HepG2 (cell line): ENCODE data around the gene PIRT. TPM values are rescaled to one million over a fixed set of nuclear protein-coding genes. Genes with fewer than 3 reads are reported as not detected.

Experiments used
- ATF4 ChIP-seq, 2 experiments: fragments of 450-650 bp in 1 of 2; sonication (generic) in 1 of 2; formaldehyde crosslinking; IDR thresholded peaks; 2 replicates each; pipeline versions ENCODE4 v1.5.0 to v1.8.0; 2020 to 2022; ENCODE audit warnings: mild to moderate bottlenecking in 1 of 2, missing genetic modification reagents in 1 of 2
- CBX5 ChIP-seq: sonication (generic); formaldehyde crosslinking; IDR thresholded peaks from 2 replicates; pipeline ENCODE4 v1.4.0; 2020; ENCODE audit warnings: missing genetic modification reagents, borderline replicate concordance
- NAIF1 ChIP-seq: sonication (generic); formaldehyde crosslinking; IDR thresholded peaks from 2 replicates; pipeline ENCODE4 v1.5.0; 2020; ENCODE audit warnings: mild to moderate bottlenecking, missing genetic modification reagents, borderline replicate concordance
- NFIB ChIP-seq: sonication (generic); formaldehyde crosslinking; IDR thresholded peaks from 2 replicates; pipeline ENCODE4 v1.9.0; 2021; ENCODE audit warnings: missing genetic modification reagents, mild to moderate bottlenecking, borderline replicate concordance
- RNF219 ChIP-seq: sonication (generic); formaldehyde crosslinking; IDR thresholded peaks from 2 replicates; pipeline ENCODE4 v1.5.0; 2020; ENCODE audit warnings: mild to moderate bottlenecking, missing genetic modification reagents
- ZFYVE20 ChIP-seq: sonication (generic); formaldehyde crosslinking; IDR thresholded peaks from 2 replicates; pipeline ENCODE4 v1.8.0; 2023; ENCODE audit warnings: low read depth, mild to moderate bottlenecking, moderate library complexity, missing genetic modification reagents, borderline replicate concordance
- ZMYM2 ChIP-seq: sonication (generic); formaldehyde crosslinking; IDR thresholded peaks from 2 replicates; pipeline ENCODE4 v1.8.0; 2022; ENCODE audit warnings: mild to moderate bottlenecking, missing genetic modification reagents
- ZNF326 ChIP-seq: sonication (generic); formaldehyde crosslinking; IDR thresholded peaks from 2 replicates; pipeline ENCODE4 v1.4.0; 2020; ENCODE audit warnings: missing genetic modification reagents, borderline replicate concordance
- ZNF562 ChIP-seq: sonication (generic); formaldehyde crosslinking; IDR thresholded peaks from 2 replicates; pipeline ENCODE4 v1.8.0; 2022; ENCODE audit warnings: missing genetic modification reagents, borderline replicate concordance
- ZSCAN31 ChIP-seq: sonication (generic); formaldehyde crosslinking; IDR thresholded peaks from 2 replicates; pipeline ENCODE4 v1.5.0; 2020; ENCODE audit warnings: low read depth, mild to moderate bottlenecking, missing genetic modification reagents
- ZSCAN9 ChIP-seq: IDR thresholded peaks from 2 replicates; pipeline ENCODE4 v1.6.1; 2016; ENCODE audit warnings: borderline replicate concordance
- polyA plus RNA-seq, 8 experiments: library from polyadenylated mRNA; depleted of rRNA in 3 of 8; stranded (reverse) in 7 of 8; unstranded in 1 of 8; fragments of >200 nt; fragmentation: Illumina TruSeq in 4 of 8; extraction: Trizol in 4 of 8; gene quantifications; 2 replicates each; pipeline versions ENCODE4 v1.2.1 to v1.2.3, GENCODE V29; 2011 to 2016; ENCODE audit warnings: low read depth in 4 of 8, missing spikeins in 1 of 8, mixed read lengths in 1 of 8; ENCODE audit not compliant: insufficient read depth in 1 of 8
- total RNA-seq, 5 experiments: library from RNA; depleted of rRNA; stranded (reverse); fragments of >200 nt; fragmentation: Illumina TruSeq; extraction: Trizol; gene quantifications; 2 replicates each; pipeline ENCODE4 v1.2.3, GENCODE V29; 2016; ENCODE audit warnings: low read depth in 1 of 5
- TF ChIP-seq, protein P1 (sequence below): sonication (generic); formaldehyde crosslinking; IDR thresholded peaks from 2 replicates; pipeline ENCODE4 v1.4.0; 2020; ENCODE audit warnings: mild to moderate bottlenecking, missing genetic modification reagents
- TF ChIP-seq, protein P2 (sequence below): sonication (generic); formaldehyde crosslinking; IDR thresholded peaks from 2 replicates; pipeline ENCODE4 v1.8.1; 2023; ENCODE audit warnings: missing genetic modification reagents, inconsistent platforms, borderline replicate concordance

Gene PIRT
- total and polyA plus RNA-seq, 2 of the 13 experiments (the other 11 are each of a cell fraction or from before 2014, with no cell fraction given): not detected

DNA sequence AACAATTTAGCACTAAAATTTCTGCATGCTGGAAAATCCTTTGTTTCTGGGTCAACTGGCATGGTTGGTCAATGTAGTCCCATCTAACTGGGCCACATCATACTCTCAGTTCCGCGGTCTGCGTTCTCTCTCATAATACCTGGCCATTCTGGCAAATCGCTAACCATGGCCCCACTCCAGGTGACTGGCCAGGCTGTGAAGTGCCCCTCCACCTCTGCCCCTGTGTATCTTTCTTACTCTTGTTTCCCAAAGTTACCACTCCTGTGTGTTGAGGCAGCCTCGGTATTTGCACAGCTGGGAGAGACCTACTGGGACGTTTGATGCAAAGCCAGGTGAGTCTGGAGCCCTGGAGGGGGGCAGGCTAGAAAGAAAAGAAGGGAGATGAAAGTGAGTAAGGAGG lies 32.0 kb downstream of the PIRT start (continued):
- TF ChIP-seq RNF219 (CRISPR knock-in tag): no peak
- no peak for TF ChIP-seq ZNF562 (CRISPR knock-in tag)
- no peak for TF ChIP-seq CBX5 (CRISPR knock-in tag)
- TF ChIP-seq, protein P1, sequence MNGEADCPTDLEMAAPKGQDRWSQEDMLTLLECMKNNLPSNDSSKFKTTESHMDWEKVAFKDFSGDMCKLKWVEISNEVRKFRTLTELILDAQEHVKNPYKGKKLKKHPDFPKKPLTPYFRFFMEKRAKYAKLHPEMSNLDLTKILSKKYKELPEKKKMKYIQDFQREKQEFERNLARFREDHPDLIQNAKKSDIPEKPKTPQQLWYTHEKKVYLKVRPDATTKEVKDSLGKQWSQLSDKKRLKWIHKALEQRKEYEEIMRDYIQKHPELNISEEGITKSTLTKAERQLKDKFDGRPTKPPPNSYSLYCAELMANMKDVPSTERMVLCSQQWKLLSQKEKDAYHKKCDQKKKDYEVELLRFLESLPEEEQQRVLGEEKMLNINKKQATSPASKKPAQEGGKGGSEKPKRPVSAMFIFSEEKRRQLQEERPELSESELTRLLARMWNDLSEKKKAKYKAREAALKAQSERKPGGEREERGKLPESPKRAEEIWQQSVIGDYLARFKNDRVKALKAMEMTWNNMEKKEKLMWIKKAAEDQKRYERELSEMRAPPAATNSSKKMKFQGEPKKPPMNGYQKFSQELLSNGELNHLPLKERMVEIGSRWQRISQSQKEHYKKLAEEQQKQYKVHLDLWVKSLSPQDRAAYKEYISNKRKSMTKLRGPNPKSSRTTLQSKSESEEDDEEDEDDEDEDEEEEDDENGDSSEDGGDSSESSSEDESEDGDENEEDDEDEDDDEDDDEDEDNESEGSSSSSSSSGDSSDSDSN (CRISPR knock-in tag): no peak
- TF ChIP-seq ZMYM2: no peak
- no peak for TF ChIP-seq ZSCAN31 (CRISPR knock-in tag)
- no peak for TF ChIP-seq NAIF1 (CRISPR knock-in tag)
- TF ChIP-seq ZSCAN9 (CRISPR knock-in tag): no peak
- TF ChIP-seq ZNF326 (CRISPR knock-in tag): no peak
- TF ChIP-seq, protein P2, sequence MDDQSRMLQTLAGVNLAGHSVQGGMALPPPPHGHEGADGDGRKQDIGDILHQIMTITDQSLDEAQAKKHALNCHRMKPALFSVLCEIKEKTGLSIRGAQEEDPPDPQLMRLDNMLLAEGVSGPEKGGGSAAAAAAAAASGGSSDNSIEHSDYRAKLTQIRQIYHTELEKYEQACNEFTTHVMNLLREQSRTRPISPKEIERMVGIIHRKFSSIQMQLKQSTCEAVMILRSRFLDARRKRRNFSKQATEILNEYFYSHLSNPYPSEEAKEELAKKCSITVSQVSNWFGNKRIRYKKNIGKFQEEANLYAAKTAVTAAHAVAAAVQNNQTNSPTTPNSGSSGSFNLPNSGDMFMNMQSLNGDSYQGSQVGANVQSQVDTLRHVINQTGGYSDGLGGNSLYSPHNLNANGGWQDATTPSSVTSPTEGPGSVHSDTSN (CRISPR knock-in tag): no peak
- TF ChIP-seq ATF4 (CRISPR knock-in tag; IDR thresholded peaks at IDR 0.05): no peak
- no peak for TF ChIP-seq NFIB (CRISPR knock-in tag)
- no peak for TF ChIP-seq ZFYVE20
- TF ChIP-seq, all 625 proteins: peak for 0
